ENCODE results near the gene MINK1.

MINK1 gene

DNA sequence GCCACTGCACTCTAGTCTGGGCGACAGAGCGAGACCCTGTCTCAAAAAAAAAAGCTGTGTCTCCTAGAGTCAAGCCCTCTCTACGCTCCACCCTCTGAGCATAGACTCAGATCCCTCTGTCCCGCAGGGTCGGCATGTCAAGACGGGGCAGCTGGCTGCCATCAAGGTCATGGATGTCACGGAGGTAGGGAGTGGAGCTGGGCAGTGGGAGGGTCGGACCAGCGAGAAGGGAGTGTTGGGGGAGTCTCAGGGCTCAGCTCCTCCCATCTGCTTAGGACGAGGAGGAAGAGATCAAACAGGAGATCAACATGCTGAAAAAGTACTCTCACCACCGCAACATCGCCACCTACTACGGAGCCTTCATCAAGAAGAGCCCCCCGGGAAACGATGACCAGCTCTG, 47.7 kb downstream of the MINK1 start:
- DNase-seq: no peak

DNA sequence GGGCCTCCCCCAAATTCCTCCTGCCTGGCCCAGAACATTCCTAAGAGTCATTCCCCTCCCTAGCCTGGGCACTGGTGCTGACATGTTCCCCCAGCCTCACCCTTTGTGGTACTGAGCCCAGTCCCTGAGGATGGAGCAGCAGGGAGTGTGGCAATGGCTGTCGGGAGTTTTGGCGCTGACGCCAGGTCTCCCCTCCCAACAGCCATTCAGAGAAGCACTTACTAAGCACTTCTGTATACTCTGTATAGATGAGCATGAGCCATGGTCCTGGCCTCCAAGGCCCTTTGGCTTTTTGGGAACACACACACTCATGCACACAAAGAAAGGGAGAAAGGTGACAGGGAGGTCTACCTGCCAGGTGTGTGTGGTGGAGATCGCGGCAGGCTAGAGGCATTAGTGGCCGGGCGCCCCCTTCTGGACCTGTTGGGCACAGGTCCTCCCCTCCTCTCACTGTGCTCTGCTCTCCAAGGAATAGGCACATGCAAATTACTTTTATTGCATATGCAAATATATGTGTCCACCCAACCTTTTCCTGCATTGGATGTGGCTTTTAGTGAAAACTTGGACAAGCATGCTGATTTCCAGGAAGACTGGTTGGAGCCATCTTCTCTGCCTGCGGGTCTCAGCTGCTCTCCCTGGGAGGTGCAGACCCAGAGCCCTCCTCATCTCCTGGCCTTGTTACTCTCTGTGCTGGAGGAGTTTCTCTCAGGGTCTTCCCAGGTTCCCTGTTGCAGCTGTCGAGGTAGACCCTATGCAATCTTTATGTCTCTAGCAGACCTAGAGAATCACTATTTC, 48.8 kb downstream of the MINK1 start:
- DNase-seq: peak; percentile 77

DNA sequence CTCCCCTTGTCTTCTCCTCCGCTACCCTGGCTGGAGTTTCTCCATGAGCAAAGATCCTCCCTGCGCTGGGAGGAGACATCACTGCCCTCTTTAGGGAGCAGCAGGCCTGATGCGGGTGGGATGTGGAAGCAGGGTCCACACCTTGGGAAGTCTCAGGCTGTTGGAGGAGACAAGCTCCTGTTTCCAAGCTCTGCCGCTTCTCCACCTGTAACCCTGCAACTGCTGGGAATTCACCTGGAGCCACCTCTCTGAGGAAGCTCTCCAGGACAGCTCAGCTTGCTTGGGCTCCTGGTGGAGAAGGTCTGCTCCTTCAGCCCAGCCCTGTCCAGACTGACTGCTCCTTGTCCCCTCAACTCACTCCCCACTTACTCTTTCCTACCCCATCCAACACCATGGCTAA, 51.3 kb downstream of the MINK1 start:
- DNase-seq: no peak

DNA sequence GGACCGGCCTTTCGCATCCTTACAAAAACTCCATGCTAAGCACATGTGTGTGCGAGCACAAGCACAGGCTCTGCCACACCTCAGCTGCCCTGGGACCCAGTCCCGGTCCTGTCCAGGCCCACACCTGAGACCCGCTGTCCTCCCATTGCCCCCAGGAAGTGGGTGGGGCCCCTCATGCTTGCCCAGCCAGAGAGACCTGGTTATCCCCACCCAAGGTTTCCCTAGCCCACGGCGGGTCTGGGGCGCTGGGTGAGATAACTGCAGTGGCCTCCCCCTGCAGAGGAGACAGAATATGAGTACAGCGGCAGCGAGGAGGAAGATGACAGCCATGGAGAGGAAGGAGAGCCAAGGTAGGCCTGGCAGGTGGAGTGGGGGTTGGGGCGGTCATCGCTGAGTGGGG, 53.7 kb downstream of the MINK1 start:
- no peak for DNase-seq

DNA sequence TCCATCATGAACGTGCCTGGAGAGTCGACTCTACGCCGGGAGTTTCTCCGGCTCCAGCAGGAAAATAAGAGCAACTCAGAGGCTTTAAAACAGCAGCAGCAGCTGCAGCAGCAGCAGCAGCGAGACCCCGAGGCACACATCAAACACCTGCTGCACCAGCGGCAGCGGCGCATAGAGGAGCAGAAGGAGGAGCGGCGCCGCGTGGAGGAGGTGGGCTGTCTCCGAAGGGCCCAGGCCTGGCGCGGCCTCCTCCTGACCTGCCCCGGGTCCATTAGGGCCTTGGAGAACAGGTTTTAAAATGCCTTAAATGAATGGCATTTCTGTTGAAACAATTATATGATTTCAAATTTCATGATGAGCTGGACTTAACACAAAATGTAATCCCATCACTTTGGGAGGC, 54.4 kb downstream of the MINK1 start:
- DNase-seq: no peak

DNA sequence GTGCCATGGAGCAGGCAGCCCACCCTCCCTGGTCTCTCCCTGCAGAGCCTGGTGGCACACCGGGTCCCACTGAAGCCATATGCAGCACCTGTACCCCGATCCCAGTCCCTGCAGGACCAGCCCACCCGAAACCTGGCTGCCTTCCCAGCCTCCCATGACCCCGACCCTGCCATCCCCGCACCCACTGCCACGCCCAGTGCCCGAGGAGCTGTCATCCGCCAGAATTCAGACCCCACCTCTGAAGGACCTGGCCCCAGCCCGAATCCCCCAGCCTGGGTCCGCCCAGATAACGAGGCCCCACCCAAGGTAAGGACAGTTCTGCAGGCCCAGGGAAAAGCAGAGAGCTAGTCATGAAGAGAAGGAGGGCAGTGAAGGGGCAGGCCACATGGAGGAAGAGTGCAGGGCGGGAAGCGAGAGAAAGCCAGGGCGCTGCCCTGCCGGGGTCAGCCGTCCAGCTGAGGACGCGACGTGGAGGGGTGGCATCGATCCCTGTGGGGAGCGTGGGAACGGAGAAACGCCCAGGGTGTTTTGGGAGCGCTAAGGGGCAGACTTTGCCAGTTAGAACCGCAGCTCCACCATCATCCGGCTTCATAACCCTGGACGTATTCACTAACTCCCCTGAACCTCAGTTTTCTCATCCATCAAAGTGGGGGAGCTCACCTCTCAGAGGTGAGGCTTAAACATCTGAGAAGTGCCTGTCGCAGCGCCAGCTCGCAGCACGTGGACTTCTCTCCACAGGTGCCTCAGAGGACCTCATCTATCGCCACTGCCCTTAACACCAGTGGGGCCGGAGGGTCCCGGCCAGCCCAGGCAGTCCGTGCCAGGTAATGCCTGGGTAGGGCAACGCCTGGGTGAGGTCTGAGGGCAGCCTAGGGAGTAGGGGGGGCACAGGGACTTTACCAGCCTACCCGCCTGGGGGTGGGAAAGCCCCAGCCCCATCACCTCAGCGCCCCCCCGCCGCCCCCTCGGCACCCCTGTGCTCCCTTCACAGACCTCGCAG, 58.6 kb downstream of the MINK1 start:
- DNase-seq: no peak

DNA sequence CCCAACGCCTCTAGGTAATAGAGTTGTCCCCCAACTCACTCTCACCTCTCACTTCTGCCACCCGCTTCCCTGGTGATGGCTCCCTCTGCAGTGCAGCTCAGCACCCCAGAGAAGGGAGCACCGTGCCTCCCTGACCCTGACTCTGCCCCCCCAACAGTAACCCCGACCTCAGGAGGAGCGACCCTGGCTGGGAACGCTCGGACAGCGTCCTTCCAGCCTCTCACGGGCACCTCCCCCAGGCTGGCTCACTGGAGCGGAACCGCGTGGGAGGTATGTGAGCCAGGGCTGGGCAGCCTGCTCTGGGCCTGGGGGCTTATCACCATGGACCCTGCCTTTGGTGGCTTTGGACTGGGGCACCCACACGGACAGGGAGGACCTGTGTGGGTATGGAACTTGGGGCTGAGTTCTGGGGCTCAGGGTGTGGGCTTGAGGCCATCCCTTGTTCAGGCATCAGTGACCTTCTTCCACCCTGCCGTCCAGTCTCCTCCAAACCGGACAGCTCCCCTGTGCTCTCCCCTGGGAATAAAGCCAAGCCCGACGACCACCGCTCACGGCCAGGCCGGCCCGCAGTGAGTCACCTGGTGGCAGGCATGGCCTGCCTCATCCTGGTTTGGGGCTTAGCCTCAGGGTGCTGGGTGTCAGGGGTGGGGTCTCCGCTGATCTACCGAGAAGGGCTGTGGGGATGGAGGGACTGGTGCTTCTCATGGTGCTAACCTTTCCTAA, 59.5 kb downstream of the MINK1 start:
- DNase-seq: no peak

DNA sequence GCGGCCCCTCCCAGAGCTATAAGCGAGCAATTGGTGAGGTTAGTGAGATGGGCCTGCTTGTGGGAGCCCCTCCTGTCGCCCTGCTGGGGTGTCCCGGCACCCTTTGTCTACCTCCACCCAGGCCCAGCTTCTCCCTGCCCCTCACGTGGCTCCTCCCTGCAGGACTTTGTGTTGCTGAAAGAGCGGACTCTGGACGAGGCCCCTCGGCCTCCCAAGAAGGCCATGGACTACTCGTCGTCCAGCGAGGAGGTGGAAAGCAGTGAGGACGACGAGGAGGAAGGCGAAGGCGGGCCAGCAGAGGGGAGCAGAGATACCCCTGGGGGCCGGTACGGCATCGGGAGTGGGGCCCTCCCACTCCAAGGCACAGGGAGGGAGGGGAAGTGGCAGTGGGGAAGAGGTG, 60.1 kb downstream of the MINK1 start:
- no peak for DNase-seq

DNA sequence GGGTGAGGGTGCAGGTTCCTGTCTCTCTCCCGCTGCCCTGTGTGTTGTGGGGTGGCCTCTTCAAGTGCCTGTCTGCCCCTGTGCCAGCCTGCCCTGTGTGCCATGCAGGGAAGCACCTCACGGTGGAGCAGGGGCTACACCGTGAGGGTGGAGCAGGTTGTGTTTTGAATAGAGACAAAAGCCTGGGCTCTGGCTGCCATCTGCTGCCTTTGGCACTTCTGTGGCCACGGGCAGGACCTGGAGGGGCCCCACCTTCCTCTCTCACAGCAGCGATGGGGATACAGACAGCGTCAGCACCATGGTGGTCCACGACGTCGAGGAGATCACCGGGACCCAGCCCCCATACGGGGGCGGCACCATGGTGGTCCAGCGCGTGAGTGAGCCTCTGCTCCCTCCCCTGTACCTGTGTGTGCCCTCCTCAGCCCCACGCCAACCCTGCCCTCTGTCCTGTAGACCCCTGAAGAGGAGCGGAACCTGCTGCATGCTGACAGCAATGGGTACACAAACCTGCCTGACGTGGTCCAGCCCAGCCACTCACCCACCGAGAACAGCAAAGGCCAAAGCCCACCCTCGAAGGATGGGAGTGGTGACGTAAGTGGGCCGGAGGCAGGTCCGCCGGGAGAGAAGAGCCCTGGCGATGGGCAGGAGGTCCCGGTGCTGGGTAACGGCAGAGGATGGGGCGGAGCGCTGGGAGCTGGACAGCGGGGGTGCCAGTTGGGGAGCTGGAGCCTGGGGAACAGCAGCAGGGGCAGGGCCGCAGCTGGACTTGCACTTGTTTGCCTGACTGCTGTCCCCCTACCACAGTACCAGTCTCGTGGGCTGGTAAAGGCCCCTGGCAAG, 60.8 kb downstream of the MINK1 start:
- DNase-seq: no peak

DNA sequence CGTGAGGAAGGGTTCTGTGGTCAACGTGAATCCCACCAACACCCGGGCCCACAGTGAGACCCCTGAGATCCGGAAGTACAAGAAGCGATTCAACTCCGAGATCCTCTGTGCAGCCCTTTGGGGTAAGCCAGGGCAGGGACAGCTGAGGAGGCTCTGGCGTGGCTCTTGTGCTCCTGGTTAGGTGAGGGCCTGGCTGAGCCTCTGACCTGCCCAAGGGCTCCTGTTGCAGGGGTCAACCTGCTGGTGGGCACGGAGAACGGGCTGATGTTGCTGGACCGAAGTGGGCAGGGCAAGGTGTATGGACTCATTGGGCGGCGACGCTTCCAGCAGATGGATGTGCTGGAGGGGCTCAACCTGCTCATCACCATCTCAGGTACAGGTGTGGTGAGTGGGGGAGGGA, 62.0 kb downstream of the MINK1 start:
- no peak for DNase-seq

DNA sequence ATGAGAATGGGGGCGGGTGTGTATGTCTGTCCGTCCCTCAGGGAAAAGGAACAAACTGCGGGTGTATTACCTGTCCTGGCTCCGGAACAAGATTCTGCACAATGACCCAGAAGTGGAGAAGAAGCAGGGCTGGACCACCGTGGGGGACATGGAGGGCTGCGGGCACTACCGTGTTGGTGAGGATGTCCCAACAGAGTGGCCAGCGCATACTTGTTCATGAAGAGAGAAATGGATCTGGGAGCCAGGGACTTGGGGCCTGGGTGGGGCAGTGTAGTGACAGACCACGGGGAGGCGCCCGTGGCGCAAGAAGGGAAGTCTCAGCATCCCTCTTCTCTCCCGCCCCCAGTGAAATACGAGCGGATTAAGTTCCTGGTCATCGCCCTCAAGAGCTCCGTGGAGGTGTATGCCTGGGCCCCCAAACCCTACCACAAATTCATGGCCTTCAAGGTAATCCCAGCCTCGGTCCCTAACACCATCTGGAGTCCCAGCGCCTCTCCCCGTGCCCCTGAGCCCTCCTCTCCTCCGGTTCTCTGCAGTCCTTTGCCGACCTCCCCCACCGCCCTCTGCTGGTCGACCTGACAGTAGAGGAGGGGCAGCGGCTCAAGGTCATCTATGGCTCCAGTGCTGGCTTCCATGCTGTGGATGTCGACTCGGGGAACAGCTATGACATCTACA, 62.7 kb downstream of the MINK1 start:
- no peak for DNase-seq

DNA sequence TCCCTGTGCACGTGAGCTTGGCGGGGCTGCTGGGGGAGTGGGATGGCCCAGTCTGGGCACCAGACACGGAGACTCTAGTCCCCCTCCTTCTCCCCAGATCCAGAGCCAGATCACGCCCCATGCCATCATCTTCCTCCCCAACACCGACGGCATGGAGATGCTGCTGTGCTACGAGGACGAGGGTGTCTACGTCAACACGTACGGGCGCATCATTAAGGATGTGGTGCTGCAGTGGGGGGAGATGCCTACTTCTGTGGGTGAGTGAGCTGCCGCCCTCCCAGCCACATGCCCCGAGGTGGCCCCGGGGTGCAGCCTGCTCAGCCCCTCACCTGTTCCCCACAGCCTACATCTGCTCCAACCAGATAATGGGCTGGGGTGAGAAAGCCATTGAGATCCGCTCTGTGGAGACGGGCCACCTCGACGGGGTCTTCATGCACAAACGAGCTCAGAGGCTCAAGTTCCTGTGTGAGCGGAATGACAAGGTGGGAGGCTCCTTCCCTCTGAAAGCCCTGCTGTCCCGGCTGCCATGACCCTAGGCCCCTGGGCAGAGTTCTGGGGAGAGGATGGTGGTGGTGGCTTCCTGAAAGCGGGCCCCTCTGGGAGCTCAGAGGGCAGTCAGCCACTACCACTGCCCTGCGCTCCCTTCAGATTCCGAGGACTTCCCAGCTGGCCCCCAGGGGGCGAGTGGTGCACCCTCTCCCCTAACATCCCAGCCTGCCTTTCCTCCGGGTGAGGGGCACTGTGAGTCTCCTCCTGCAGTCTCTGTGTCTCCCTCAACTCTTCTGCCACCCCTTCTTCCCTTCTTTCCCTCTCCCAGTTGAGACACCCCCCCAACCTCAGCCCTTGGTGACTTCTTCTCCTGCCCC, 63.4 kb downstream of the MINK1 start:
- no peak for DNase-seq

DNA sequence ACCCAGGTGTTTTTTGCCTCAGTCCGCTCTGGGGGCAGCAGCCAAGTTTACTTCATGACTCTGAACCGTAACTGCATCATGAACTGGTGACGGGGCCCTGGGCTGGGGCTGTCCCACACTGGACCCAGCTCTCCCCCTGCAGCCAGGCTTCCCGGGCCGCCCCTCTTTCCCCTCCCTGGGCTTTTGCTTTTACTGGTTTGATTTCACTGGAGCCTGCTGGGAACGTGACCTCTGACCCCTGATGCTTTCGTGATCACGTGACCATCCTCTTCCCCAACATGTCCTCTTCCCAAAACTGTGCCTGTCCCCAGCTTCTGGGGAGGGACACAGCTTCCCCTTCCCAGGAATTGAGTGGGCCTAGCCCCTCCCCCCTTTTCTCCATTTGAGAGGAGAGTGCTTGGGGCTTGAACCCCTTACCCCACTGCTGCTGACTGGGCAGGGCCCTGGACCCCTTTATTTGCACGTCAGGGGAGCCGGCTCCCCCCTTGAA, 64.1 kb downstream of the MINK1 start:
- no peak for DNase-seq

DNA sequence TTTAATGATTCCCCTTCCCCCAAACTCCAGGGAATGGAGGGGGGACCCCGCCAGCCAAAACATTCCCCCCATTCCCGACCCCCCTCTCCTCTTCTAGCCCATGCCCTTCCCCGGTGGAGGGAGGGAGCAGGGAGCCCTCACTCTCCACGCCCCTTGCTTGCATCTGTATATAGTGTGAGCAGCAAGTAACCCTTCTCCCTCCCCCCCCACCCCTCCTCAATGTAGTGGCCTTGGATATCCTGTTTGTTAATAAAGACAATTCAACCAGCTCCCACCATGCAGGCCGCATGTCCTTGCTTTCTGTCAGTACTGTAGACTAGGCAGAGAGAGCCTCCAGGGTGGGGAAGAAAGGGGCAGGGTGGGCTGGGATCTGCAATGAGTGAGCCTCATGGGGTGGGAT, 64.6 kb downstream of the MINK1 start:
- DNase-seq: no peak

DNA sequence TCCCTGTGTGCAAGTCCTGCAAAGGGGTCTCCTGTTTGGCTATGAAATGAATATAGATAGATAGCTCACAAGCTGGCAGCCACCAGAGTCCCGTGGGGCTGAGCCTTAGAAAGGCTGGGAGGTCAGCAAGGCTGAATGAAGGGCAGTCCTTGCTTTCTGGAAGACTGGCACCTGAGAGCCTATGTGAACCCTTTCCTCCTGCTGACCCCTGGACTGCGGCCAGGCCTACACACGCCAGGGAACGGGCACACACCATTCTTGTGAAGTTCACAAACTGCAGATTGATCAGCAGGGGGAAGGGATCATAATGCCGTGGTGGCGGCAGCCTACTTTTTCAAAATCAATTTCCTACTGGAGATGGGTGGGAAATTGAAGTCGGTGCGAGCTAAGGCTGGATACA, 65.2 kb downstream of the MINK1 start:
- DNase-seq: no peak

DNA sequence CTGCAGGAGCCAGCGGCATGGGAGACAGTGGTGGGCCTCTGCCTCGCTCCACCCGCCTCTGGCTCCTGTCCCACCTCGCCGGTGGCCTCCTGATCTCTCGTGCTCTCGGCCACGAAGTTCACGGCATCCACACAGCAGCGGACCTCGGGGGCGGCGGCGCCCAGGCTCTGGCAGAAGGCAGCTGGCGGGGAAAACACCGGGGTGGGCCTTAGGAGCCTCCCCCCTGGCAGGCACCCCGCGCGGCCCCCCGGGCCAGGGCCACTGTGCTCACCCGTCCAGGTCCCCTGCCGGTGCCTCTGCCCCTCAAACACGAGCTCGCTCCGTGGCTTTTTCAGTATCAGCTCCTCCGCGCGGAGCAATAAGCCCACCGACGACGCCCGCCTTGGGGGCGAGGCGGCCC, 65.8 kb downstream of the MINK1 start:
- no peak for DNase-seq

DNA sequence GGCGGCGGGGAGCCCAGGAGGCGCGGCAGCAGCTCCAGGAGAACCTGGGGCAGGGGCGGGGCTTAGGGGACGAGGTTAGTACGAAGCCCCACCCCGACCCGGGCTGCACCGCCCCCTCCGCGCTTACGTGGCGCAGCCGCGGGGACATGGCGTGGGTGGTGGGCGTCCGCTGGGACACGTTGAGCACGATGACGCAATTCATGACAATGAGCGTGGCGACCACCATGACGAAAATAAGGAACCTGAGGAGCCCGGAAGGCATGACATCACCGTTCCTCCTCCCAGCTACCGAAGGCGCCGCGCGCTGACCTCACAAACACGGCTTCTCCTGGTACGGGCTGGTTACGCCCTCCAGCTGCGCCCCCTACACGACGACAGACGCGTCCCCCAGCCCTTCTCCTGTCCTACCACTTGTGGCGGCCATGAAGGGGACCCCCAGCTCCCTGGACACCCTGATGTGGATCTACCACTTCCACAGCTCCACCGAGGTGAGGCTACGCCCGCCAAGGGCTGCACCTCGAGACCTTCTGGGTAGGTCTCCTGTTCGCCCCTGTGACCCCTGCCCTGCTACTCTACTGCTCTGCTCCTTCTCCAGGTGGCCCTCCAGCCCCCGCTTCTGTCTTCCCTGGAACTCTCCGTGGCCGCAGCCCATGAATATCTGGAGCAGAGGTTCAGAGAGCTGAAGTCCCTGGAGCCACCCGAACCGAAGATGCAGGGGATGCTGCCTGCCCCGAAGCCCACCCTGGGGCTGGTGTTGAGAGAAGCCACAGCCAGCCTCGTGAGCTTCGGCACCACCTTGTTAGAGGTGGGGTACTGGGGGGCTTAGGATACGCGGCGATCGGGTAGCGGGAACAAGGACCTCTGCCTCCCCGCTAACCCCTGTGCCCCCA, 66.4 kb downstream of the MINK1 start, which contains the start of gene C17orf107:
Gene C17orf107, plus strand, starts transcription at position 196 of the 890 bp plus-strand sequence. Its CDS starts 227 bp downstream, at position 423.
- DNase-seq: peak; percentile 98

DNA sequence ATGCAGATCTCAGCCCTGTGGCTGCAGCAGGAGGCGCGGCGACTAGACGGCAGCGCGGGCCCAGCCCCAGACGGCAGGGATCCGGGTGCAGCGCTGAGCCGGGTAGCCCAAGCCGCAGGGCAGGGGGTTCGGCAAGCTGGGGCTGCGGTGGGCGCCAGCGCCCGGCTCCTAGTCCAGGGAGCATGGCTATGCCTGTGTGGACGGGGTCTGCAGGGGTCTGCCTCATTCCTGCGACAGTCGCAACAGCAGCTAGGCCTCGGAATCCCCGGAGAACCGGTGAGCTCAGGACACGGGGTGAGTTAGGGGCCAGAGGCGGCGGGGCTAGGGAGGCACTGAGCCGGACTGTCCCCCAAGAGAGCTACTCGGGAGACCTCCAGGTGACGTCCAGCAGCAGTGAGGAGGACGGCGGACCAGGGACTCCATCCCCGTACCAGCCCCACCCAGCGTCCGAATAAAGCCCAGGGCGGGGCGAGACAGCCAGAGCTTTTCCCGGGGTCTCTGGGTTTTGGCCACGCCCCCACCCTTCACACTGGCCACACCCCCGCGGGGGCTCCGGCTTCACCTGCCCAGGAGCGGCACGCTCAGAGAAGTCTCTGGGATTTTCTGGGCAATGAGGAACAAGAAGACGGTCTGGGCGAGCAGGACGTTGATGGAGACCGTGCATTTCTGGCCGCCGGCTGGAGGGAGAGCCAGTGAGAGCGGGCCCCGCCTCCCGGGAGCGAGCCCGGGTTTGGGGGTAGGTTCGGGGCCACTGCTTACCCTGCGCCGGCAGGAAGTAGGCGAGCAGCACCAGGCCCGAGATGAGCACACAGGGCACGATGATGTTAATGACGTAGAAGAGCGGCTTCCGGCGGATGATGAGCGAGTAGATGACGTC, 67.3 kb downstream of the MINK1 start:
- DNase-seq: peak; percentile 56

All from stimulated activated CD8-positive, alpha-beta memory T cell treated with anti-CD3 and anti-CD28 coated beads, Interleukin-4, amount 100 ng/mL, for 48 hours (primary cell).